Measurements from ENCODE around the gene ADAMTS12.

DNA sequence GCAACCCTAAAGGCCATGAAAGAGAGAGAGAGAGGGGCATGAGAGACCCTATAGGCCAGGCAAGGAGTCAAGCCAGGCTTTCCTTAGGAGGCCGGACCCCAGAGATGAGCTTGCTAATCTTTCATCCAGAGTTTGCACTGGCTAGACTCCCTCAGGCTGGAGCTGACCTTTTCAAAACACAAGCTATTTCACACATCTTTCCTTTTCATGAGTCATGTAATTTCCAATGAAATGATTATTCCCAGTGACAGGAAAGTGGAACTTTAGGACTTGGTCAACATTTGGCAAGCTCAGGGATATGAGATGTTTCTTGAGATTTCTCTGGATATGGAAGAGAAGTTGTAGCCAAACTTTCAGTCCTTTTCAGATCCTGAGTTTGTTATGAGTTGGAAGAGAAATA, 333.3 kb downstream of the ADAMTS12 start:
- TF ChIP-seq CTCF (IDR thresholded peaks at IDR 0.05) = no peak
- no peak for TF ChIP-seq POLR2A (IDR thresholded peaks at IDR 0.05)

All from lower leg skin (tissue), 3 donors.